ENCODE data around the gene STAMBP.
"Not testable (repeated sequence)": the region's sequence is repeated elsewhere in the genome, so short reads cannot be mapped to it uniquely, and the experiment has no call there.

Gene STAMBP

DNA sequence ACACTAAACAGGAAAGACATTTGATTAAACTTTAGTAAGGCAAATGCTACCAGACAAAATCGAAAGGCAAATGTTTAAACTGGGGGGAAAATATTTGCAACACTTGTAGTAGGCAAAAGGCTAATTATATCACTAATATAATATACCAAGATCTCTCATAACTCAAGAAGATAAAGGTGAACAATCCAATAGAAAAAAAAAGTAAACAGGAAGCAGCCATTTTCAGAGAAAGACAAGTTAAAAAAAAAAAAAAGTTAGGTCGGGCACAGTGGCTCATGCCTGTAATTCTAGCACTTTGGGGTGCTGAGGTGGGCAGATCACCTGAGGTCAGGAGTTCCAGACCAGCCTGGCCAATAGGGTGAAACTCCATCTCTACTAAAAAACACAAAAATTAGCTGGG lies 59.6 kb downstream of the STAMBP start:
- DNase-seq, result no peak

DNA sequence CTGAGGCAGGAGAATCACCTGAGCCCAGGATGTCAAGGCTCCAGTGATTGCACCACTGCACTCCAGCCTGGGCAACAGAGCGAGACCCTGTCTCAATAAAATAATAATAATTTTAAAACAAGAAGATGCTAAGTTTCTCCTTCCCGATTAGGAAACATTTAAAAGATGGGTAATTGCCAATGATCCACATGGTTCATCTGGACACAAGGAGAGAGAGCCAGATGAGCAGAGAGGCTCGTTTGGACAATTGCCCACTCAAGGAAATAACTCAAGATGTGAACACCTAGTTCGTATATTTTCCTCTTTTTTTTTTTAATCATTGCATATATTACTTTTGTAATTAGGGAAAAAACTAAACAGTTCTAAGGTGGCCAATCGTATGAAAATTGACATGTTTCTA lies 60.4 kb downstream of the STAMBP start:
- DNase-seq, result no peak

DNA sequence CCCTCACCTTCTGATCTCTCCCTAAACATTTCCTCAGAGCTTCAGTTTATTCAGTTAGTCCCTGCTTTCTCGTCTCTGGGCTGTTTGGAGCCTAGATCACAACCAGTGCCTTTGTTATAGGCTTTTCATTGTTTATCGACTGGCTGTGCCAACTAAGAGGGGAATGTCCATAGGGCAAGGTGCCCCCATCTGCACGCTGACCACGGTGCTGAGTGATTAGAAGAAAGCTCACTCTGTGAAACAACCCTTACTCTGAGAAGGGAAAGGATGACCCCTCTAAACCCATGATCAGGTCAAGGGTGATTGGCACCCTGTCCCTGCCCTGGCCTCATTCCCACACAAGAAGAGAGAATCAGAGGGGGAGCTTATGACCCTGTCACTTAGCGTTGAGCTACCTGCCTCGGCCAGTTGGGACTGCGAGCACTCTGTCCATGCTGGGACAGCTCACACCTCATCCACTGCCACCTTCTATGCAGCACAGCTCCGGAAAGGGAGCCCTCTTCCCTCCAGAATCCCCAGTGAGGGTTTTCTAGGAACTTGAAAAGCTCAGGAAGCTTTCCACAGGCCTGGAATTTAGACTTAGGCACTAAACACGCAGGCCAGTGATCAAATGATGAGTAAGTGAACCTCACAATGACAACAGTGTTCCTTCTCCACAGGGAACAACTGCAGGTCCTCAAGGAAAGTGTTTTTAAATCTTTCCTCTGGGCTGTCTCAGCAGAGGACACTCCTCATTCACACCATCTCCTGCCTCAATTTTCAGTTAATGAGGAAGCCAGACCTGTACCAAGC lies 61.7 kb downstream of the STAMBP start:
- DNase-seq, result no peak

DNA sequence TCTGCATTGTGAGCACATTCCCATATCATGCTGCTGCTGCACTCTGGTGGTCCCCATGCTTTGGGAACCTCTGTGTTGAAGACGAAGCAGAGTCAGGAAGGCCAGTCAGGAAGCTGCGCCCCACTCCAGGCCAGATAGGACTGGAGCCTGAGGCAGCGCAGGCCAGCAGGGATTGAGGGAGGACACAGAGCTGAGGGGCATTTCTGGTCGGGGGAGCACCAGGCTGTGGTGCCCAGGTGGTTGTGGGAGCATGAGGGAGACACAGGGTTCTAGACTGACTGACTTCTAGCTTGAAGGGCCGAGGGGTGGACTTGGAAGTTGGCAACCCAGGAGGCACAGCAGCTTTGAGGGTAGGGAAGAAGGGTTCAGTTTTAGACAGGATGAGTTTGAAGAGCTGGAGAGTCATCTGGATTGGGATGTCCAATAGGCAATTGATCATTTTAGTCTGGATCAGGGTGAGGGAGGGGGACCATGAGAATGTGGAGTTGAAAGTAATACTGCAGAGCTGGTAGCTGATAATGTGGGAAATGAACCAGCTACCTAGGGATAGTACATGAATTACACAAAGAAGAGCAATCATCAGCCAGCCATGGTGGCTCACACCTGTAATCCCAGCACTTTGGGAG lies 62.6 kb downstream of the STAMBP start:
- no peak for DNase-seq

DNA sequence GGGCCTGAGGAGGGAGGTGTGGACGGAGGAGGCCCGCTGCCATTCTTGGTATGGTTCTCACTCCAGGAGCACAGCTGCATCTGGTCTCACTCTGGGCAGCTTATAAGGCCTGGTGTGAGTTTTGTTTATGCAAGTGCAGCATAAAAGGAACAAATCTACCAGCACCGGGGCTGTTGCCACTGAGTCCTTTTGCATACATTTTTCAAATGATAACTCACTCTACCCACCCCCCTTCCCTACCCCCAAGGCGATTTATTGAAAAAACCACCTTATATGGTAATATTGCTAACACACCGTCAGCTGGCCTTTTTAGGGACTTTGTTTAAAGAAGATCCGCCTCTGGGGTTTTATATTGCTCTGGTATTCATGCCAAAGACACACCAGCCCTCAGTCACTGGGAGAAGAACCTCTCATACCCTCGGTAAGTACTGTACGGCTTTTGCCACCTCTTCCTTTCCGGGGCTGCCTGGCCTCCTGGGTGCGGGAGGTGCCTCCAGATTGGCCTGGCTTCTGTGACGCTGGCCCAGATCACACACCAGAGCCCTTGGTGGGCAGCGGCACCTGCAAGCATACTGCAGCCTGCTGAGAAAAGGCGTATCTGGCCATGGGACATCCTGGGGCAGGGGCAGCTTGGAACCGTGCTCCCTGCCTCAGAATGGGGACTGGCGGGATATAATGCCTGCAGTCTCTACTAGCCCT lies 64.0 kb downstream of the STAMBP start, which contains the start of gene ACTG2:
TSS of gene ACTG2 (plus strand) at position 378 of the 699 bp plus-strand sequence. CDS start 8,304 bp downstream, outside the sequence.
- no peak for DNase-seq

DNA sequence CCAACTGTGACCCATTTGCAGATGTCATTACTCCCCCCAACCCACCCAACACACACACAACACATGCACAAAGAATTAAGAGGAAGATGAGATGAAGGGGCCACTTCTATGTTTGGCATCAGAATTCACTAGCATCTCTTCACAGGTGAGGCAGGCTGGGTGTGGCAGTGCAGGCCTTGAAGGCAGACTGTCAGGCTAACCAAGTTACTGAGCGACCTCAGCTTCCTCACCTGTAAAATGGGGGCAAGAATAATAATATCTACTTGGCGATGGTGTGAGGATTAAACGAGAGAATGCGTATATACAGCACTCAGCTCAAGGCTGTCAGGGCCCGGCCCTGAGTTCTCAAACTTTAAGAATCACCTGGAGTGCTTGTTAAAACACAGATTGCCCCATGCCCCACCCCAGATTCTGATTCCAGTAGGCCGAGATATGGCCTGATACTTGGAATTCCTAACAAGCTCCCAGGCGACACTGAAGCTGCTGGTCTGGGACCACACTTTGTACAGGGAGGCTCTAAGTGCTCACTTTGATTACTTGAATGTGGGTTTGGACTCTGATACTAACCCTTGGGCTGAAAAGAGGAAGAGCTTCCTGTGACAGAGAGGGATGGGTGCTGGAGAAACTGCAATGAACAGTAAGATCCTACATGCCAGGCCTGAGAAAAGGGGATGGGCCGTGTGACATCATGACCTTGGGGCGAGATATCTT lies 65.2 kb downstream of the STAMBP start:
- DNase-seq, result no peak

DNA sequence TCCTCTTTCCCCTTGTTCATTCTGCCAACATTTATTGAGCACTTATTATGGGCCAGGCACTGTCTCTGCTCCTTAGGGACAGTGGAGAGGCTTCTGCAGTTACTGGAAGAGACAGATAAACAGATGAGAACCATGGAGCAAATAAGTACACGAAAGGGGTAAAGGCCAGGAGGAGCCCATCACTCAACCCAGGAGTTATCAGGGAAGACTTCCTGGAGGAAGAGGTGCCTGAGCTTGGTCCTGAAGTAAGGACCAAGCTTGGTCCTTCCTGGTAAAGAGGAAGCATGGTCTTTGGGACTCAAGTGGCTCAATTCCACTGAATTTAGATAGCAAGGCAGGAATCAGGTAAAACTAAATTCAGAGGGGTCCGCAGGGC lies 65.7 kb downstream of the STAMBP start:
- no peak for DNase-seq

DNA sequence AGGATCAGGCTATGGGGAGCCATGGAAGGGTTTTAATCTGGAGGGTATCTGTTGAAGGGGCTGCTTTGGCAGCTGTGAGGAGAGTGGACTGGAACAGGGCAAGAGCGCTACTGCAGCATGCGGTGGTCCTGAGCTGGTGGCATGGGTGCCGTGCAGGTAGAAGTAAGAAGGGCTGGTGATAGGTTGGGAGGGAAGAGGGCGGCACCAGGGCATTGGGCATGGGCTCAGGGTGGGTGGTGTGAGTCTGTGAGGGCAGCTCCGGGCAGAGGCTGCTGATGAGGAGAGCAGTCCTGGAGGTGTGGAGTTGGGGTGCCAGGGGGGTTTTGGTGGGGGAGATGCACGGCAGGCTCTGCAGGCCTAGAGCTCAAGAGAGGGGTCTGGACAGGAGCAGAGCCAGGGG lies 66.1 kb downstream of the STAMBP start:
- DNase-seq, result no peak

DNA sequence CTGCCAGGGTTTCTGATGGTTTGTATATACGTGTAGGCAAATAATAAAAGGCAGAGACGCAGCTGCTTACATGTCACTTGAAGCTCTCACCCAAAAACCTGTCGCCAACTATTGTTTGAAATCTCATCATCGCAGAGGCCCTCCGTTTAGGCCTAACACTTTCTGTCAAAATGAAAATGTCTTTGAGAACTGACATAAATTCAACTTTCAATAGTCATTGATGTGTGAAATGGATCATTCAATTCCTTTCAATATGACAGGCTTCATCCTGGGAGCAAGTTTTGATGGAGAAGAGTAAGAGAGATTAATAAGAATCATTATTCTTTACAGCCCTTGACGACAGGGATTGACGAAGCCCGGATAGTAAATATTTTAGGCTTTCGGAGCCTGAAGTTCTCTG lies 66.7 kb downstream of the STAMBP start:
- no peak for DNase-seq

DNA sequence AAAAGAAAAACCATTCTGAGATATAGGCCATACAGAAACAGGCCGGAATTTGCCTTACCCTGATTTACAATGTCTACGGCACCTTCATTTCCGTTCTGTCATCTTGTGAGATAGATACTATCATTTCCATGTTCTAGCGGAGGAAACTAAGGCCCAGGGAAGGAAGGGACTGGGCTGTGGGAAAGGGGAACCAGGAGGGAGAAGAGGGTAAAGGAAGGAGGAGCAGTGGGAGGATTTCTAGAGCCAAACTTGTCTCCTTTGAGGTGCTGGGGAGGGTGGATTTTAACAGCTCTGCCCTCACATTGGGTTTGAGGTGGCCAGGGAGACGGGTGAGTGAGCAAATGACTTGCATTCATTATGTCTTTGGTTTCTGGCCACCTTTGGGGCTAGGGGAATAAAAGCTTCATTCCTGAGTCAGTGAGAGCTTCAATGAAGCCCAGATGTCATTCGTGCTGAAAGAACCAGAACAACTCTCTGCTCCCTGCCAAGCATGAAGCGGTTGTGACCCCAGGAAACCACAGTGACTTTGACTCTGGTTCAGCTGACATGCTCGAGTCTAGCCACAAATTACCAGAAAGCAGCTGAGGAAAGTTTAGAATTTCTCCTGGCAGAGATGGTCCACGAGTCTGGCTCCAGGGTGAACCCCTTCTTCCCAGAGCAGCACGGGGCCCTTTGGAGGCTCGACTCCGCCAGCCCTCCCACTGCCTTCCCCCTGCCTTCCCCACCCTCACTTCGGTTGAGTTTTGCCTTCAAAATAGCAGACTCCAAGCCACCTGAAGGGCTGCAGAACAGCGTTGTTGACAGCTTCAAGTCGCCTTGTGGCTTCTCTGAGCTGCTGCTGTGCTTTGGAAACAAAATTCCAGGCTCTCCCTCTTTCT lies 67.8 kb downstream of the STAMBP start:
- DNase-seq, result no peak

DNA sequence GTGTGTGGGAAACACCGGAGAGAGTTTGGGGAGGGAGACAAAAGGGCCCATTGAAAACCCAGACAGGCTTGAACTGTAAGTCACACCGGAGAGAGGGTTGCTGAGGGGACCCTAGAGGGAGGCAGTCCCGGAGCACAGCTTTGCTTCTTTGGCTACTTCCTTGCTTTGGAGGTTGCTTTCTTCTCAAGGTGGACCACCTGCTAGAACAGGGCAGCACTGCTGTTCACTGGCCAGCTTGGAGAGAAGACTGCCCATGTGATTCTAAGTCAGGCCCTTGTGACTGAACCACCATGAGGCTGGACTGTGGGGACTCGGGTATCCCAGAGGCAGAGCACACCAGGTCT lies 68.5 kb downstream of the STAMBP start:
- no peak for DNase-seq

DNA sequence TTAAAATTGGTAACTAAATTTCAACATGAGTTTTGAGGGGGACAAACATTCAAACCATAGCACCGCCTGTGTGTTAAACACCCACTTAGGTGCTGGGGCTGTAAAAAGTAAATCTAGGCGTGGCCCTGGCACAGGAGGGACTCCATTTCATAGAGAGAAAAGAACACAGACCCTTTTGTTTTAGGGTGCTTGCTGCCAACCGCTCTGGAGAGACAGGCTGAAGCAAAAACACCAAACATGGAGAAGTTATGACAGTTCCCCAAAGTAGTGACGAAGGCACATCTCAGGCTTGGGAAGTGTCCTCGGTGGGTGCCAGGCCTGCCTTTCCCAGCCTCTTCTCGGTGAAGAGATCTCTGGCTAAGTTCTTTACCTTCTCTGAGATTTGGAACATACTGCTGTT lies 69.2 kb downstream of the STAMBP start:
- DNase-seq, result no peak

DNA sequence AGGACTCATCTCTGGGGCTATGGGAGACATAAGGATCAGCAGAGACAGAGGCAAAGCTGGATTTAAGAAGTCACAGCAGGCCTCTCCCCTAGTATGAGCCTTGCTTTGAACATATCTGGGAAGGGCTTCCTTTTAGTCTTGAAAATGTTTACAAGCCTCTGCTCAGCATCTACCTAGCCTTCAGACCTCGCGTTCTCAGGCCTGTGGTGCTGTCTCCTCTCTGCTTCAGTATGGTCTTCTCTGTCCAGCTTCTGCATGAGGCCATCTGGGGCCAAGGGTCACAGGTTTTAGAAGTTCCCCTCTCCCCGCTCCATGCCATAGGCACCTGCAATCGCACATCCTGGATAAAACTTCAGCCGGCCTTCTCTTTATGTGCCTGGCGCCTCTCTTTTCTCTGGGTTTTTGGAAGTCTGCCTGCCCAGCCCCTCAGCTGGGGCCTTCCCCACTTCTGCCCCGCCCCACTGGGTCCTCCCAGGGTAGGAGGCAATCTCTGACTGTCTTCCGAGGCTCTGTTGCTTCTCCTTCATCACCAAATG lies 71.1 kb downstream of the STAMBP start:
- DNase-seq, result no peak

DNA sequence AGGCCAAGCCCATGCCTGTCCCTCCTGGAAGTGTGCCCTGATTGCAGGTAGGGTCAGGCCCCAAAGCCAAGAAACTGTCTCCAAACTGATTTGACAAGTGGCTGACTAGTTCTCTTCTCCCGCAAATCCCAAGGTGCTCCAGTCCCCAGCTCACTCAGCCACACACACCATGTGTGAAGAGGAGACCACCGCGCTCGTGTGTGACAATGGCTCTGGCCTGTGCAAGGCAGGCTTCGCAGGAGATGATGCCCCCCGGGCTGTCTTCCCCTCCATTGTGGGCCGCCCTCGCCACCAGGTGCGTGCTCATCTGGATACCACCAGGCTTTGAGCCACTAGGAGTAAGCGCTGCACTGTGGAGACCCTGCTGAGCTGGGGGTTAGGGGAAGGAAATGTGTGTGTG lies 72.4 kb downstream of the STAMBP start:
- no peak for DNase-seq

DNA sequence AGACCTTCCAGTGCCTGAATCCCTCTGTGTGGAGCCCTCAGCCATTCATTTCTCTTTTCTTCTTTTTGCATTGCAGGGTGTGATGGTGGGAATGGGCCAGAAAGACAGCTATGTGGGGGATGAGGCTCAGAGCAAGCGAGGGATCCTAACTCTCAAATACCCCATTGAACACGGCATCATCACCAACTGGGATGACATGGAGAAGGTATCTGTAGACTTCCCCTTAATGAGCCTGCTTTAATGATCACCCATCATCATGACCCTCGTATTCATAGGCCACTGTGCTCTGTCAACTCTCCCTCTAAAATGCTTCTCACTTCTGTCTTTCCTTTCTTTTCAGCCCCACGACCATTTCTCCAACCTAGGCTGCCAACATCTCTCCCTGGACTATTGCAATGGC lies 73.5 kb downstream of the STAMBP start:
- DNase-seq, result no peak

DNA sequence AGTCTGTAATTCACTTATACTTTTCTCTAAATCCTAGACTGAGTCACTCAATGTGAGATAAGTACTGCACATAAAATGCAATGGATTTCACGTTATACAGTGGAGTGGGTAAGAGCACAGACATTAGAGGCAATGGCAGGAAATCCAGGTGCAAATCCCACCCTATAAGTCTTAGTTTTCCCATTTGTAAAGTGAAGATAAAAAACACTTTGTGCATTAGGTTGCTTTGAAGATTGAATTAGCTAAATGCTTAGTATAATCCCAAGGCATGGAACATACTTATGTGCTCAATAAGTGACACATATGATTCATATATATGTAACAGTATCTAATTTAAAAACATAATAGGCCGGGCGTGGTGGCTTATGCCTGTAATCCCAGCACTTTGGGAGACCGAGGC lies 74.6 kb downstream of the STAMBP start:
- no peak for DNase-seq

DNA sequence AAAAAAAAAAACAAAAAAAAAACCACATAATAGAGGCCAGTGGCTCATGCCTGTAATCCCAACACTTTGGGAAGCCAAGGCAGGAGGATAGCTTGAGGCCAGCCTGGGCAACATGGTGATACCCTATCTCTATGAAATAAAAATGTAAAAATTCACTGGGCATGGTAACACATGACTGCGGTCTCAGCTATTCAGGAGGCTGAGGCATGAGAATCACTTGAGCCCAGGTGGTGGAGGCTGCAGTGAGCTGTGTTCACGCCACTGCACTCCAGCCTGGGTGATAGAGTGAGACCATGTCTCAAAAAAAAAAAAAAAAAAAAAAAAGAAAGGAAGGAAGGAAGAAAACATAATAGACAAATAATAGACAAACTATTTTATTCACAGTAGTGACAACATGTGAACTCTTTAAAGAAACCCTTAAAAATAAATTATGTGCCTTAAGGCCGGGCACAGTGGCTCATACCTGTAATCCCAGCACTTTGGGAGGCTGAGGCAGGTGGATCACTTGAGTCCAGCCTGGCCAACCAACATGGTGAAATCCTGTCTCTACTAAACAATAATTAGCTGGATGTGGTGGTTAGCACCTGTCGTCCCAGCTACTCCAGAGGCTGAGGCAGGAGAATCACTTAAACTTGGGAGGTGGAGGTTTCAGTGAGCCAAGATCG lies 75.3 kb downstream of the STAMBP start:
- DNase-seq, result not testable (repeated sequence)

DNA sequence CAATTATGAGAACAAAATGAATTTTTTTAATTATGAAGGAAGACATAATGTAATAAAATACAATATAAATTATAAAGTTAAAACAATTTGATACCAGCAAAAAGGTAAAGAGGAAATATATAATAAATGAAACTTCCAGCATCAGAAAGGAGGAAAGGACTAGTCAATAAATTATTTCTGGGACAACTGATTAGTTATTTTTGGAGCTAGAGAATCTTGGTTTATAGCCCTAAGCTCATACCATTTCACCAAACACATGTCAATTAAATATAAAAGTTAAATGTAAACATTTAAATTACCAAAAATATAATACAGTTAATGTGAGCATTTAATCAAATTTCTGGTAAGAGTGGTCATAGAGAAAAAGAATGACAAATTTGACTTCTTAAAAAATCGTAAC lies 76.2 kb downstream of the STAMBP start:
- no peak for DNase-seq

DNA sequence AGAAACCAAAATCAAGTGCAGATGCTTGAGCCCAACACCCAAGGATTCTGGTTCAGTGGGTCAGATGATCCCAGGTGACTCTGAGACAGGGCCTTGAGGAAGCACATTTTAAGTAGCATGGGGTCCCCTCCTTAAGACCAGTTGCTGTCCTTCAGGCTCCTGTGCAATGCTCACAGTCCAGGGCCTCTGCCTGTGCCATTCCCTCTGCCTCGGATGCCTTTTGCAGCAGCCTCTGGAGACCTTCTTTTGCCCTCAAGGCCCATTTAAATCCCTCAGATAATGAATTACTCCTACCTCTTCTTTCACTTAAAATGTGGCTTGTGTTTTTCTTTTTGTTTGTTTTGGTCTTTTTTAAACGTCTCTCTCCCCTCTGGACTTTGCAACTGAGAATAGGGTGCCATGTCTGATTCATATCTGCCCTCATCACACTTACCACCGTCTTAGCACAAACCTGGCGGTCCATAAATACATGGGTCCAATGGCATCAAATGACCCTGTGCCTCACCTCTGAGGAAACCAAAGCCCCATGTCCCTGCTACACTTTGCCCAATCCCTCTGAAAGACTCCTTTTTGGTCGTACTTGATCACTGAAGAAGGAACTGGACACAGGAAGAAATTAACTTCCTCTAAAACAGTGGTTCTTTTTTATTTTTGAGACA lies 78.2 kb downstream of the STAMBP start:
- no peak for DNase-seq

DNA sequence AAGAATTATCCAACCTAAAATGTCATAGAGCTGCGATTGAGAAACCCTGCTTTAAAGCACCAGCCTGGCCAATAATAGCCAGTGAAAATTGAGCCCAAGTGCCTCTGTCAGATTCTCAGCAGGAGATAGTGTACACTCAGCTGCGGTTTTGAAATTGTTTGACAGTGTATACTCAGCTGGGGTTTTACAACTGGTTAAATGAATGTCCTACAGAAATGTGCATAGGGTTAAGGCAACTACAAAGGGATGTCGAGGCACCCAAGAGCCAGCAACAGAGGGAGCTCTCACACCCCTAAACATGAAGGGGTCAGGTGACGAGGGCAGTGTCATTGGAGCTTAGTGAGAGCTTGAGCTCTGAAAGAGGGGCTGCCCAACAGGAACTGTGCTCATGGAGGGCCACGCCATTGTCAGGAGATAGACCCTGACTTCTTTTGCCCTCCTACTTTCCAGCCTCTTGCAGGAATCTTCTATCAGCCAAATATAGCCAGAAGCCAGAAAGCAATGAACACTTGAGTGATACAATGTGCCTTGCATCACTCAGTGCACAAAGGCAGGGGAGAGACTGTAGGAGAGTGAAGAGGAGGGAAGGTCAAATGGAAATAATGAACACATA lies 79.2 kb downstream of the STAMBP start:
- no peak for DNase-seq

All from NCI-H524 treated with DMSO at 0.1 percent for 48 hours (cell line).